HuH-7 (cell line): Measurements from ENCODE around the gene RSRC1.
"Not testable (repeated sequence)": the region's sequence is repeated elsewhere in the genome, so short reads cannot be mapped to it uniquely, and the experiment has no call there.

ENCODE experiments used
- DNase-seq: peaks from one replicate; pipeline ENCODE4 v3.0.0; 2011; ENCODE audit warnings: low spot score

The RSRC1 gene

DNA sequence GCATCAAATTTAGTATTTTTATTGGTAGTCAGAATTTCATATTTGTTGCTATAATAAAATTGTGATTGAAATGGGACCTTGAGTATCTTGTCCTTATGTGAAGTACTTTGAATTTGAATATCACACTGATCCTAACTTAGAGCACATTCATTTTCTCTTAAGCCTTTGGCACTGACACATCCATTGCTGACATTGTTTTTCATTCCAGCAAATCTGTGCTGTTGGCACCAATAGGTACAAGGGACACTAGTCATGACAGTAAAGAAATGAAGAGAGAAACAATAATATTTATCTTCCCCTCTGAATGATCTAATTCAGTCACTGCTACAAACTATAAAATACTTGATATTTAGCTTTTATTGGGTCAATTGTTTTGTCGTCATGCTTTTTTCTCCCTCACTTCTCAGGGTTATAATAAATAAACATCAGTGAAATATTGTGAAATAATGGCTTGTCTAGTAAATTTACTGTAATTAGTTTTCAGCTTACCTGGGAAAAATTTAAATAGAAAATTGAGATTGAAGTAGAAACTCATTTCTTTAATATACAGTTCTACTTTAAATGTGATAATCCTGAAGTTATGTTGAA is 294.3 kb downstream of the RSRC1 start:
- no peak for DNase-seq

DNA sequence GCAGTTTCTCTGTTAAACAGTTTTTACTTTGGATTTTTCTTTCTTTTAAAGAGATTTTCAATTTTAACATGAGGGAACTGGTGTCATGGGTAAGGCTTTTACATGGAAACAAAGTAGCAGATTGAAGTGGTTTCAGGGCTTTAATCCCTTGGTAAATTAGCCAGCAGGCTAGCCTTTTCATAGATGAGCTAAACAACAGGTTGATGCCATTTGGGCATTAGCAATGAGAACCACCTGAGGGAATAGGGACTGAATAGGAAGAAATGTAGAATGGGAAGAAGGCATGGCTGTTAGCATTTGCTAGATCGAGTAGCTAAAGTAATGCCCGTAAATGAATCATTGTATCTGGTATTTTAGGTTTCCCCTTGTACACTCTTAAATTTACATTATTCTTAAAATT is 295.6 kb downstream of the RSRC1 start:
- no peak for DNase-seq

DNA sequence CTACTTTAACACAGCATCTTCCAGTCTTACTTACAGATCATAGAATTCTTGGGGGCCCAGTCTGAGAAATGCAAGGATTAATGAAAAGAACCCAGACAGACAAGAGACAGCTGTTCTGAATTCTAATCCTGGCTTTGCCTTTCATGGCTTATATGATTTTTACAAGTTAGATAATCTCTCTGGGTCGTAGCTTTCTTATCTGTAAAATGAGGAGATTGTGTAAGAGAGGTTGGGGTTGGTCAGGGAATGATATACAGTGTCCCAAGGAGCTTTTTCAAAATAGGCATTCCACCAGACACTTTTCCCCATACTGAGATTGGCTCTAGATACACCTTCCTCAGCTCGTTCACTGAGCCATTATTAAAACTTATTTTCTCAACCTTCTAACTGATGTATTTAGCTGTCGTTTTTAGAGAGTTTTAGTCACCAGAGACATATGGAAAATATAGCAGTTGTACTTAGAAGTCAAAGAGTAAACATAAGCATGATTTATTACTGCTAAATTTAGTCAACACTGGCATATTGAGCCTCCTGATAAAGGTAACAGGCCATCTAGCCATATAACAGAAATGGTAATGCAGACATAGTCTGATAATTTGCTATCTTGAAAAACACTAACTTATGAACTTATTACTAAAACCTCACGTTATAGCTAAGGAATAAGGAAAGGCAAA is 298.1 kb downstream of the RSRC1 start:
- no peak for DNase-seq

- DNase-seq: not testable (repeated sequence)
These were observed 298.6 kb downstream of the RSRC1 start for GRCh38 chr3:158408518-158408897.

DNA sequence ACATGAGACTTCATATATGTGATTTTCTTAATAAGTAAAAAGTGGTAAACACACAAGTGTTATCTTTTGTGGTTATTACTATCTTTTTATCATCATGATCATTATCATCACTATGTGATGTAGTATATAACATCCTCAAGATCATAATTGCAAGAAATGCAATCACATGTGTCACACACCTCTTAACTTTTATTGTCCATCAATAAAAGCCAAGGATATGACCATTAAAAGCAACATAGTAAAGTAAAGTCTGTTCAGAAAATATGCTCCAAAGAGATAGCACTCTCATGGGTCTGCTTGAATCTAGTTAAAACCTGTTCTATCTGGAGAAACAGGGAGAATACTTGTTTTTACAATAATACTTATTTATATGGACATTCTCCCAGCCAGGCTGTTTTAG is 308.1 kb downstream of the RSRC1 start:
- no peak for DNase-seq

DNA sequence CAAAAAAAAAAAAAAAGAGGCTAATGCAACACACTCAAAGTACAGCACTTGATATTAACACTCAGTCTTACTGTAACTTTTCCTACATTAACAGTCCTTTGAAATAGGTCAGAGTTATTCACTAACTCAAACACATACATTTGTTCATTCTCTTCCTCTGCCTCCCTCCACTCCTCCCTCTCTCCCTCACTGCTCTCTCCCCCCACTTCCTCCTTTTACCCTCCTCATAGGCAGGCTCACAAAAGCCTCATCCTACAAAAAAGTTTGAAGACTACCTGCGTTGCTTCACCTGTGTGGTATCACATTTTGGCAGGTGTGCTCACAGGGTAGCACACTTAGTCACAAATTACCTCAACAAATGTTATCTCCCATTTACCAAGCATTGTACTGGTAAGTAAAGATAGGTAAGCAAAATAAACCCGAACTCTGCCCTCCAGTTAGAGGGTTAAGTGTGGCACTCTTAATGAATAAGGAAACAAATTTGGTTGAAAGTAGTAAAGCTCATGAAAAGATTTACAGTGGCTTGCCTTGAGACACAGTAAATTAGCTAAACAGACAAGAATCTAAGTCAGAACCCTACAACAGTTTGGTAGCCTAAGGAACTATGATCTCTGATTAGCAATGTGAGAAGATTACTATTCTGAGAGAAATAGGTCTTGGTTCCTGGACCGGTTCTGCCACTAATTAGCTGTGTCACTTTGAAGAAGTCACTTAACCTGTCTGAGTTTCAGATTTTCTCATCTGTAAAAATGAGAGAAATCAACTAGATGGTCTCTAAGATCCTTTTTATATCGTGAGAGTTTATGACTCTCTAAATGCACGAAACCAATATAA is 310.1 kb downstream of the RSRC1 start:
- no peak for DNase-seq

- DNase-seq: no peak
These were observed 310.9 kb downstream of the RSRC1 start for GRCh38 chr3:158420654-158421396.

GRCh38 chr3:158430448-158430847 is 320.6 kb downstream of the RSRC1 start:
- no peak for DNase-seq

GRCh38 chr3:158430968-158431367 is 321.1 kb downstream of the RSRC1 start:
- no peak for DNase-seq

GRCh38 chr3:158431829-158432228 is 321.9 kb downstream of the RSRC1 start:
- no peak for DNase-seq

DNA sequence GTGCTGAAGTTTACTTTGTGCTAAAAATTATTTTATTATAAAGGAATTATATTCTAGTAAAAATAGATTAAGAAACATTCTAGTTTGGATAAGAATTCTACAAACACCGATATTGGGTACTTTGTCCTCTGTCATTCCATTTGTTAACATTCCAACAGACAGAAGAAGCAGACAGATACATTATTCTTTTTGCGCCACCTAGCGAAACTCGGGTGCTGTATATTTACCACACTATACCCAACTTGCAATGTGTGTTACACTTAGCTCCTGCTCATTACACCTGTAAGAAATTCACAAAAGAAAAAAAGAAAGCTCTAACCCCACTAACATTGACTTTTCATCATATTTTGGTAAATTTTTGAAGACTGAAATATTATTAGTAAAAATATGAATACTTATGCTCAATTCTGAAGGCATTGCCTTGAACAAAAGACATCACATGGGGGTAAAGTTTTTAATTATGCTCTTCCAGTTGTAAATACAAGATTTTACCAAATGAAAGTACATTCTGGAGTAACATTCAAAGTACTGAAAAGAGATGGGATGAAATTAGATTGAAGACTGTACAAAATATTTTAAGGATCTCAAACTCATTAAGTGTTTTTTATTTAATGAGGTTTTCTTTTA is 324.6 kb downstream of the RSRC1 start:
- DNase-seq: no peak

GRCh38 chr3:158443632-158444031 is 333.7 kb downstream of the RSRC1 start:
- no peak for DNase-seq

- no peak for DNase-seq
These were observed 337.5 kb downstream of the RSRC1 start for GRCh38 chr3:158447408-158447807.

GRCh38 chr3:158451405-158452055 is 341.6 kb downstream of the RSRC1 start:
- DNase-seq: no peak

GRCh38 chr3:158452334-158452733 is 342.4 kb downstream of the RSRC1 start:
- no peak for DNase-seq

DNA sequence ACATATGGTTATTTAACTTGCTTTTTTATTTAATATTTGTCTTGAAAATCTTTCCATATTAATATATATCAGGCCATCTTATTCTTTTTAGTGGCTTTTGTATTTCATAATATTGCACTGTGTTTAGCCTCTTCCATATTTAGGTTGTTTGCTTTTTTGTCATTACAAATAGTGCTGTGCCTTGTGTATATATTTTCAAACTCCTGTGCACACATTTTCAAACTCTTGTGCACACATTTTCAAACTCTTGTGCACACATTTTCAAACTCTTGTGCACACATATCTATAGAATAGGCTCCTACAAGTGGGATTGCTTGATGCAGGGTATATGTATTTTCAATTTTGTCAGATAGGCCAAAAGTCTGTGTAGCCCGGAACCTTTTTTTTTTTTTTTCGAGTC is 343.1 kb downstream of the RSRC1 start:
- DNase-seq: no peak

DNA sequence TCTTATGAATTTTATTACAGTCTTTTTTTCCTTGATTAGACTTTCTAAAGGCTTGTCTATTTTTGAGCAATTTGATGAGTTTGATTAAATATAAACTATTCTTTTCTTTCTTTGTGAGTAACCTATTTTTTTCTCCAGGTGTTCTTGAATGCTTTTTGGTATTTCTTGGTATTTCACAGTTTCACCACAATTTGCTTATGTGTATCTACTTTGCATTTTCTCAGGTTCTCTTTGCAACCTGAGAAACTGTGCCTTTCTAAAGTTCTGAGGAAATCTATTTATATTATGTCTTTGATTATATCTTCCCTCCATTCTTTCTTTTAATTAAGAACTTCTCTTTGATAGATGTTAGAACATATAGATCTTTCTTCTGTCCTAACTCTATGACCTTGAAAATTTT is 344.0 kb downstream of the RSRC1 start:
- no peak for DNase-seq

DNA sequence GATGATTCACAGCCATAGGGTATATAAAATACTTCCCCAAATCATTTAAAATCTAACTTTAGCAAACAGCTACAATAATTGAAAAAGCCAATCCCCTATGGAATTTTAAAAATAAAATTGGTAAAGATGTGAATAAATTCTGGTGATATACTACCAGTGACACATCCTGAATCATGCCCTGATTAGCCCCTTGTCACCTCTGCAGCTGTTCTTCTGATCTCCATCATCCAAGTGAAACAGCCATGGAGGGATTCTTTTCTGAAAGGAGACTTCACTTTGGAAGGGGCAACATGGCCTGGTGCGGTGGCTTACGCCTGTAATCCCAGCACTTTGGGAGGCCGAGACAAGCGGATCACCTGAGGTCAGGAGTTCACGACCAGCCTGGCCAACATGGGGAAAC is 345.5 kb downstream of the RSRC1 start:
- DNase-seq: no peak

DNA sequence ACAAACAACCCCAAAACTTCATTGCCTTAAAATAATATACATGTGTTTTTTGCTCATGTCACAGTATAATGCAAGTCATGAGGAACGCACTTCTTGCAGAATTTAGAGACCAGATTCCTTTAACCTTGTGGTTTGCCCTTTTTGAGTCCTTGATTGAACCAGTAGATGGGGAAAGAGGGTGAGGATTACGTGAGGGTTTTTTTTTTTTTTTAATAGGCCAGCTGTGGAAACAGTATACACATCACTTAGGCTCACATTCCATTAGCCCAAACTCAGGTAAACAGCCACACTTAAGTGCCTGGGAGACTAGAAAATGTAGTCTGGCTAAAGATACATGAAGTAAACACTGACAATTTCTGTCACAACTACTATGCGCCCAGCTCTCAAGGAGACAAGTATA is 346.2 kb downstream of the RSRC1 start:
- DNase-seq: no peak

DNA sequence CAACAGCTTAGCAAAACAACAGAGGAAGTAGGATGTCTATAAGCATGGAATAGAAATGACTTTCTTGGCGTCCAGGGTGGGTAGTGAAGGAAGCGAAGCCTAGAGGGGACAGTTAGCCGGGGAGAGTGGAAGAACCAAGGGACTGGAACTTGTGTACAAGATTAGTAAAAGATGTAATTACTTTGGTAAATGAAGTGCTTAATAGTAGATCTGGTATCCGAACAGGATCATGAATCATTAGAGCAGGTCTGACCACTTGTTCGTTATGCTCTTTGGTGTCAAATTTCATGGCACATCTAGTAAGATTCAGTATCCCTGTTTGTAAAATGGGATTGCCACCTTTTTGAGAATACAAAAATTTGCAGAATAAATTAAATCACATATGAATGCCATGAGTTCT is 348.6 kb downstream of the RSRC1 start:
- no peak for DNase-seq

- no peak for DNase-seq
These were observed 351.0 kb downstream of the RSRC1 start for GRCh38 chr3:158460926-158461325.

- no peak for DNase-seq
These were observed 353.7 kb downstream of the RSRC1 start for GRCh38 chr3:158463556-158463955.
